NCI-H2171 (cell line): ENCODE data around the gene ZNF560.

Experiments used
- DNase-seq: peaks from one replicate; lab custom pipeline; 2025; lab: John Stamatoyannopoulos, UW

ZNF560 gene

DNA sequence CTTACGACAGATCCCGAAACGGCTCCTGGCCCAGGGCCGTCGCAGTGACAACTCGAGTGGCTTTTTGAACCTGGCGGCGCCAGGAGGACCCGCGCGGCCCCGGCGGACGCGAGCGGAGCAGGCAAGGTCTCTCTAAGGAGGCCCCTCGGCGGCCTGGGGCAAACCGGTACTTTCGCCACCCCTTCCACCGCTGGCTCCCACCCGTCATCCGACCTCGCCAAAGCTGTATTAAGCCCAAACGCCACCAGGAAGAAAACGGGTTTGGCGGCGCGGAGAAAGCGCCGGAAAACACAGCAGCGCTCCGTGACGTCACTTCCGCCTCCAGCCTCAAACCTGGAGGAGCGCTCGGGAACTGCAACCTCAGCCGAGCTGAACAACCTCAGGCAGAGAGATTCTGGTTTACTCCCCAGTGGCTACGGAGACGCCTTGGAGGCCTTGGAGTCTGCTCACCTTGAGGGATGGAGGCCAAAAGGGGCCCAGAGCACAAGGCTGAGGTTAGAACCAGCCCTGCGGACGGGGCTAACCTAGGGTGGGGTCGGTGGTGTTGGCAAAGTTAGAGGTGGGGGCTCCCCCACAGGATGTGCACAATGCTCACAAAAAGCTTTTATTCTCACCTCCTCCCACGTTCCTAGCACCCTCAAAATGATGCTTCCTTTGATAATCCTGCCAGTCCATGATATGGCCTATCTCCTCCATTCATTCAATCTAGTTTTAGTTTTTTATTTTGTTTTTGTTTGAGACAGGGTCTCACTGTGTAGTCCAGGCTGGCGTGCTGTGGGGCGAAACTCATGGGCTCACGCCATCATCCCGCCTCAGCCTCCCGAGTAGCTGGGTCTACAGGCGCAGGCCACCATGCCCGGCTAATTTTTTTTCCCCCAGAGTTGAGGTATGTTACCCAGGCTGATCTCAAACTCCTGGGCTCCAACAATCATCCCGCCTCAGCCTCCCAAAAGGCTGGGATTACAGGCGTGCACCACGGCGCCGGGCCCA lies 62.8 kb downstream of the ZNF560 start, which contains the start of gene ZNF266:
TSS of gene ZNF266 (minus strand) at position 295 of the 990 bp plus-strand sequence. CDS start 15,484 bp downstream, outside the sequence.
- peak; percentile 88 for DNase-seq

DNA sequence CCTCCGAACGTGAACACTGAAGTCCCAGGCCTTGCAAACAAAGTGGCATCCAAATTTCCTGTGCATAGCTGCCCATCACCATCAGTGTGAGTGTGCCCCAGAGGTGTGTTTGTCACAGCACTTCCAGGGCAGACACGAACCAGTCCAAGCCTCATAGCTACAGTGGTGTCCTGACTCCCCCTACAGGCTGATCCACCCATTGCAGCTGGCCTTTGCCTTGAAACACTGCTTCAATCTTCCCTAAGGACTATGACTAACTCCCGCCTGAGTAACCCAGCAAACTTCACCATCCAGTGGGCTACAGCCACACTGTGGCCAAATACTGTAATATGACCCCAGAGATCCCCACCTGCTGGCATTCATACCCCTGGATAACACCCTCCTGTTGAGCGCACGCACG lies 66.9 kb downstream of the ZNF560 start:
- no peak for DNase-seq

- DNase-seq: no peak
Observed at GRCh38 chr19:9430444-9430843, 68.0 kb downstream of the ZNF560 start.

- DNase-seq: no peak
Observed at GRCh38 chr19:9427941-9428340, 70.5 kb downstream of the ZNF560 start.
